ENCODE data around the gene ALDH1A2.
"Not testable (repeated sequence)": the region's sequence is repeated elsewhere in the genome, so short reads cannot be mapped to it uniquely, and the experiment has no call there.

ALDH1A2 gene

DNA sequence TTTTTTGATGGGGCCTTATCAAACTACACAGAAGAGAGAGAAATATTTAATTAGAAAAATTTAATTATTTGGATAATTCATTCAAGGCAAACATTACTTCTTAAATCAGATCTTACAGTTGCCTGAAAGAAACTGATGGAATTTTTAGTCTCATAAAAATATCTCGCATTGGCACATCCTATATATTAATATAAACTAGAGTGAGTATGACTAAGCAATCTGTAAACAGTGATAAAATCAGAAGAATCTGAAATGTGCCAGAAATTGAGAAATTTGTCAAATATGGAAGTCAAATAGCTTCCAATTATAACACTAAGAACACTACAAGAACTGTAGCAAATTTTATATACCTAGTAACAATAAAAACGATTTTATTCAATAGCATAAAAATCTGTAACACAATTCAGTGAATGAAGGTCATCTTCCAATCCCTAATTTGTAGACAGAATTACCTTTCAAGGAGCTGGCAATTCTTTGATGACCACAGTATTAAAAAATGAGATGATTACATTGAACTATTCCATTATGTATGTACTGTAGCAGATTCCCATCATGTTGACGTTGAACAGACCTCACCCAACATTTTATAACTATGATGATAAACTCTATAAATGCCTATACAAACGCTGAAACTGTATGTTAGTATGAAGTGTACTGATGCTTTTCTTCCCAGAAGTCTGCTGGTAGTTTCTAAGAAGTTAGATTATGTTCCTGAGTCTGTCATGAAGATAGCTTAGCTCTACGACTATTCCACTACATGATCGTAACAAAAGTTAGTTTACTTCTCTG lies 63.0 kb downstream of the ALDH1A2 start:
- TF ChIP-seq, protein P1, sequence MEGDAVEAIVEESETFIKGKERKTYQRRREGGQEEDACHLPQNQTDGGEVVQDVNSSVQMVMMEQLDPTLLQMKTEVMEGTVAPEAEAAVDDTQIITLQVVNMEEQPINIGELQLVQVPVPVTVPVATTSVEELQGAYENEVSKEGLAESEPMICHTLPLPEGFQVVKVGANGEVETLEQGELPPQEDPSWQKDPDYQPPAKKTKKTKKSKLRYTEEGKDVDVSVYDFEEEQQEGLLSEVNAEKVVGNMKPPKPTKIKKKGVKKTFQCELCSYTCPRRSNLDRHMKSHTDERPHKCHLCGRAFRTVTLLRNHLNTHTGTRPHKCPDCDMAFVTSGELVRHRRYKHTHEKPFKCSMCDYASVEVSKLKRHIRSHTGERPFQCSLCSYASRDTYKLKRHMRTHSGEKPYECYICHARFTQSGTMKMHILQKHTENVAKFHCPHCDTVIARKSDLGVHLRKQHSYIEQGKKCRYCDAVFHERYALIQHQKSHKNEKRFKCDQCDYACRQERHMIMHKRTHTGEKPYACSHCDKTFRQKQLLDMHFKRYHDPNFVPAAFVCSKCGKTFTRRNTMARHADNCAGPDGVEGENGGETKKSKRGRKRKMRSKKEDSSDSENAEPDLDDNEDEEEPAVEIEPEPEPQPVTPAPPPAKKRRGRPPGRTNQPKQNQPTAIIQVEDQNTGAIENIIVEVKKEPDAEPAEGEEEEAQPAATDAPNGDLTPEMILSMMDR (conservative IDR thresholded peaks at IDR 0.05; ENCODE audit: low read depth, low read length), result no peak
- H3K4me3 ChIP-seq (ENCODE audit: low read depth, low read length), result no peak overlapping the region
- DNase-seq (ENCODE audit: low read depth), result no peak

DNA sequence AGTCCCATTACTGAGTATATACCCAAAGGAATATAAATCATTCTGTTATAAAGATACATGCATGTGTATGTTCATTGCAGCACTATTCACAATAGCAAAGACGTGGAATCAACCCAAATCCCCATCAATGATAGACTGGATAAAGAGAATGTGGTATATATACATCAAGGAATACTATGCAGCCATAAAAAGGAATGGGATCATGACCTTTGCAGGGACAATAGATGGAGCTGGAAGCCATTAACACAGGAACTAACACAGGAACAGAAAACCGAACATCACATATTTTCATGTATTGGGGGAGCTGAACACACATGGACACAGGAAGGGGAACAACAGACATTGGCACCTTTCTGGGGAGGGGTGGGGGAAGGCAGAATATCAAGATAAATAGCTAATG lies 65.8 kb downstream of the ALDH1A2 start:
- not testable (repeated sequence) for DNase-seq (ENCODE audit: low read depth); H3K4me3 ChIP-seq (ENCODE audit: low read depth, low read length)

DNA sequence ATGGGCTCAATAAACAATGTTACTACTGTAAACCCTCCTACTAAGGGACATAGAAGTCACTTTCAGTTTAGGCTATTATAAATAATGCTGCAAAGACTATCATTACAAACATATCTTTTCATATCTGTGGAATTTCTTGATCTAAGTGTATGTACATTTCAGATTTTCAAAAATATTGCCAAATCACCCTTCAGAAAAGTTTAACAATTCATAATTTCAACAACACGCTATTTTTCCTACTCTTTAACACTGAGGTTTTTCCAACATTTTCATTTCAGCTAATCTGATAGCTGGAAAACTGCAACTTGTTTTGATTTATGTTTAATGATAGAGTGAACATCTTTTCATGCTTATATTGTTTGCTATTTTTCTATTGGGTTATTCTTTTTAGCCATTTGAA lies 69.0 kb downstream of the ALDH1A2 start:
- no peak overlapping the region for H3K4me3 ChIP-seq (ENCODE audit: low read depth, low read length)
- no peak for DNase-seq (ENCODE audit: low read depth)
- TF ChIP-seq, protein P1 (conservative IDR thresholded peaks at IDR 0.05; ENCODE audit: low read depth, low read length), result no peak

DNA sequence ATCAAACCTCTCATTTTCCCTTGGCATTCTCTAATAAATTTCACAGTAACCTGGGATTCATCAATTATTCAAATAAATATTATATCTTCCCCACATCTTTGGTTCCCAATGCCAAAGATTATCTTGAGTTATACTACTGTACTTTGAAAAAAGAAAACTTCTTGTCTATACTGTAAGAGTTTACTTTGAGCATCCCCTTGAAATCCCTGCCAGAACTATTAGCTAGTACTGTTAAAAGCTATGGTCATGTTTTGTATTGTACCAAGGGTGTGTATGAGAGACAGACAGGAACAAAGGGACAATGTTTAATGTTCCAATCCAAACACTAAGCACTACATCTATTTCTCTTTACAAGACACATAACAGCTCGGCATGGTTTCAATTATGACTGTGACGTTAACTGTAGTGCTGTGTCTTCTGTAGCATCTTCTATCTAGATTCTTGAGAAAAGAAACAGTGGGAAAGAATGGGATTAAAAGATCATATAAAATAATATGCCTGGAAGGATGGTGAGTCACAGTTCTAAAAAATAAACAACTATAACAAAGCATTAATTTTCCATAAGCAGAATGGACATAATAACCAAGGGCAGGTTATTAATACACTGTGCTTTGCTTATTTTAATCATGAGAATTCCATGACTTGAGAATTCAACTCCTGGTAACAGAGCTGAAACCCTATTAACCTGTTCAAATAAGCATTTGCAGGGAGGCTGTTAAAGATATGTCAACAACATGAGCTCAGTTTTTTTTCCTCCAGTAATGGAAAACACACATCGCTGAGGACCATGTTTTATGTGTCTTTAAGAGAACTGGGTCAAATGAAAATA lies 71.1 kb downstream of the ALDH1A2 start:
- TF ChIP-seq, protein P1 (conservative IDR thresholded peaks at IDR 0.05; ENCODE audit: low read depth, low read length), result no peak
- DNase-seq (ENCODE audit: low read depth), result no peak
- no peak overlapping the region for H3K4me3 ChIP-seq (ENCODE audit: low read depth, low read length)

DNA sequence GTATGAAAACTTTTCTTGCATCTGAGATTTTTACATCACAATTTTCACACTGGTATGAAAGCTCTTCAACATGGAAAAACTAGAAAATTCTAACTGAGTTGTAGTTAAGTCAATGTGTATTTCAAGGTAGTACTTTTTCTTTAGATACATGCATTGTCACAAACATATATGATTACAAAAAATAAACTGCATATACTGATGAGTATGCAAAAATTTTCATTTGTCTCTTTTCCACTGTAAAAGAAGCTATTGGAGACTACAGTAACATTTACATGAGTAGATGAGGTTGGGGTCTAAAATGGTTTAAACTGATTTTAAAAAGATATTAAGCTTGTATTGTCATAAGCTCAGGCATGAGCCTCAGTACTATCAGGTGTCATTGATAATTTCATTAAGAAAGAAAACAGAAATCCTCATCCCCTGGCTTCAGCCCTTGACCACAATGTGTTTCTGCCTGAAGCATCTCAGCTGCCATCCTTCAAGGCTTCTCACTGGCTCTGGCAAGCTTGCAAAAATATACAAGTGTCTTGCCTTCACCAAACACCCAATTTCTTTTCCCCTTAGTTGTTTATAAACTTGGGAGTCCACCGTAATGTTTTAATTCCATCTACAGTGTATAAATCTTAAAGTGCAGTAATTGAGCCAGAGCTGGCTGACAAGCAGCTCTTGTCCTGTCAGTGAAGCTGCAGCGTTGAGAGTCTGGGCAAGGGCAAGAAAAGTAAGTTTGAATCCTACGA lies 71.9 kb downstream of the ALDH1A2 start:
- TF ChIP-seq, protein P1 (conservative IDR thresholded peaks at IDR 0.05; ENCODE audit: low read depth, low read length), result no peak
- no peak for DNase-seq (ENCODE audit: low read depth)
- H3K4me3 ChIP-seq (ENCODE audit: low read depth, low read length), result no peak overlapping the region

DNA sequence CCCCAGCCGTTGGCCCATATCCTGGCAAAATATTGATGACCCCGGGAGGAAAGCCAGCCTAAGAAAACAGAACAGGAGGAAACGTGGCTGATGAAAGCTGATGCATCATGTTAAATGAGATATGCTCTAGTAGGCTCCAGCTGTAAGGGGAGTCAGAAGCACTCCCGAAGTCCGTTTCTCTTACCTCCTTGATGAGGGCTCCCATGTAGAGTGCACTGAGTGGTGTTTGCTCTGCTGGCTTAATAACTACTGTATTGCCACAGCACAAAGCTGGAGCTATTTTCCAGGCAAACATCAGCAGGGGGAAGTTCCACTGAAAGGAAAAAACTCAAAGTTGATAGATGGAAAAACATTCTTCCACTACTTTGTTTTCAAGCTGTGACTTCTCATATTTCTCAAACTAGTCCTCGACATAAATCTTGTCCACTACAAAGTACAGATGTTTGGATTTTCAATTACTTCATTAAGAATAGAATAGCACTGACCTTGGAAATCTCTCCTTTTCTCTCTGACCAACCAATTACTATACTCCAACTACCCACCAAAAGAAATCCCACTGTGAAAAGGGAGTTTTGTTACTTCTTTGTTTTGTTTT lies 72.7 kb downstream of the ALDH1A2 start:
- TF ChIP-seq, protein P1 (conservative IDR thresholded peaks at IDR 0.05; ENCODE audit: low read depth, low read length), result no peak
- no peak overlapping the region for H3K4me3 ChIP-seq (ENCODE audit: low read depth, low read length)
- DNase-seq (ENCODE audit: low read depth), result peak; percentile 12

DNA sequence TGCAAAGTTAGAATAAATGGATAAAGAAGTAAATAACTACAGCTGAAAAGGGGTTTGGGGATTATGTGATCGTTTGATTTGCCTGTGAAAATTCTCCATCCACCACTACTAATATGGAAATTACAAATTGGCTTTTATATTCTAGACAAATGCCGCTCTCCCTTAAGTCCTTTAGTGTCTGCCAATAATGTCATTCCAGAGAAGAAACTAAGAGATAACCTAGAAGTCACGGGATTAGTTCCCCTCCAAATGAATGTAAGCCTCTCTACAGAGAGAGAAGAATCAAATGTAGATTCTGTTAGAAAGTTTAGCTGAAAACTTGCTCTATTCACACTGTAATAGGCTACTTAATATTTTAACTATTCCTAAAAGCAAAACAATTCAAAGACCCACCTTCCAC lies 92.0 kb downstream of the ALDH1A2 start:
- TF ChIP-seq, protein P1 (conservative IDR thresholded peaks at IDR 0.05; ENCODE audit: low read depth, low read length), result no peak
- DNase-seq (ENCODE audit: low read depth), result no peak

More for the DNA sequence above, 92.0 kb downstream of the ALDH1A2 start:
- no peak overlapping the region for H3K4me3 ChIP-seq (ENCODE audit: low read depth, low read length)

All from choroid plexus epithelial cell (primary cell).